C4-2B (cell line): Measurements from ENCODE around the gene P2RX7.

Source experiments
- ZFX ChIP-seq: fragments of 450-650 bp; IDR thresholded peaks from 2 replicates; pipeline ENCODE4 v1.6.1; 2017
- TF ChIP-seq, protein P1 (sequence below): fragments of 450-650 bp; conservative IDR thresholded peaks from 2 replicates; pipeline ENCODE4 v1.5.1; 2017; ENCODE audit warnings: mild to moderate bottlenecking

DNA sequence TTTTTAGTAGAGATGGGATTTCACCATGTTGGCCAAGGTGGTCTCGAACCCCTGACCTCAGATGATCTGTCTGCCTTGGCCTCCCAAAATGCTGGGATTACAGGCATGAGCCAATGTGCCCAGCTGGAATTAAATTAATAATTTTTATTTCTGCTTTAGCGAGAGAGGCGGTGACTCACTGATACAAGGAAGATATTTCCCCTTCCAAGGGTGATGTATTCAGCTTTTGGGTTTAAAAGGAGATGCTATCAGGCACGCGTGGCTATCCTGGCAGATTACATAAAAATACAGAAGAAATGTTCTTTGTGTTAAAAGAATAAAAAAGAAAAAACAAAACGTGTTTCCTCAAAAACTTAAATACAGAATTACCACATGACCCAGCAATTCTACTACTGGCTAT is 12.4 kb upstream of the P2RX7 start:
- TF ChIP-seq, protein P1, sequence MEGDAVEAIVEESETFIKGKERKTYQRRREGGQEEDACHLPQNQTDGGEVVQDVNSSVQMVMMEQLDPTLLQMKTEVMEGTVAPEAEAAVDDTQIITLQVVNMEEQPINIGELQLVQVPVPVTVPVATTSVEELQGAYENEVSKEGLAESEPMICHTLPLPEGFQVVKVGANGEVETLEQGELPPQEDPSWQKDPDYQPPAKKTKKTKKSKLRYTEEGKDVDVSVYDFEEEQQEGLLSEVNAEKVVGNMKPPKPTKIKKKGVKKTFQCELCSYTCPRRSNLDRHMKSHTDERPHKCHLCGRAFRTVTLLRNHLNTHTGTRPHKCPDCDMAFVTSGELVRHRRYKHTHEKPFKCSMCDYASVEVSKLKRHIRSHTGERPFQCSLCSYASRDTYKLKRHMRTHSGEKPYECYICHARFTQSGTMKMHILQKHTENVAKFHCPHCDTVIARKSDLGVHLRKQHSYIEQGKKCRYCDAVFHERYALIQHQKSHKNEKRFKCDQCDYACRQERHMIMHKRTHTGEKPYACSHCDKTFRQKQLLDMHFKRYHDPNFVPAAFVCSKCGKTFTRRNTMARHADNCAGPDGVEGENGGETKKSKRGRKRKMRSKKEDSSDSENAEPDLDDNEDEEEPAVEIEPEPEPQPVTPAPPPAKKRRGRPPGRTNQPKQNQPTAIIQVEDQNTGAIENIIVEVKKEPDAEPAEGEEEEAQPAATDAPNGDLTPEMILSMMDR = no peak
- no peak for TF ChIP-seq ZFX
